Cerebellar nuclear complex (tissue), 1 donor: ENCODE data around the gene TAS2R10.

ENCODE experiments used
- DNase-seq, 2 experiments: peaks; one replicate each; lab custom pipeline; 2025; lab: John Stamatoyannopoulos, UW

TAS2R10 gene

GRCh38 chr12:10779103-10779502, 47.1 kb downstream of the TAS2R10 start:
- no peak for DNase-seq
